HEK293 (cell line): Measurements from ENCODE around the gene NOM1.
"Not testable (repeated sequence)": the region's sequence is repeated elsewhere in the genome, so short reads cannot be mapped to it uniquely, and the experiment has no call there.

Experiments
- CTCF ChIA-PET: fragments of 350-600 bp; formaldehyde crosslinking; extraction: SDS; loops from one replicate; lab custom pipeline; 2021; ENCODE audit warnings: antibody characterized with exemption; lab: Yijun Ruan, JAX
- POLR2A ChIA-PET: fragments of 300-600 bp; formaldehyde crosslinking; extraction: SDS; loops from one replicate; lab custom pipeline; 2020; ENCODE audit warnings: antibody characterized with exemption, inconsistent platforms; lab: Yijun Ruan, JAX
- H3K27ac ChIP-seq: fragments of 200-500 bp; sonication (Bioruptor generic); 2 replicates; pipeline ENCODE4 v1.5.1; 2014; ENCODE audit warnings: low read depth, low read length, control low read depth, inconsistent platforms; ENCODE audit errors: extremely low read depth
- H3K36me3 ChIP-seq, 2 experiments: fragments of 200-500 bp in 1 of 2; sonication (Bioruptor generic) in 1 of 2; 1 replicate in 1 of 2; 2 replicates in 1 of 2; pipeline ENCODE4 v1.5.1; 2014 to 2017; ENCODE audit warnings: inconsistent platforms in 2 of 2, low read length in 2 of 2; ENCODE audit not compliant: control insufficient read depth in 2 of 2, insufficient read depth in 1 of 2
- H3K4me1 ChIP-seq: fragments of 200-500 bp; sonication (Bioruptor generic); 2 replicates; pipeline ENCODE4 v1.5.1; 2014; ENCODE audit warnings: mild to moderate bottlenecking, low read length, inconsistent platforms; ENCODE audit not compliant: control insufficient read depth, insufficient read depth
- H3K4me3 ChIP-seq: 2 replicates; pipeline ENCODE4 v1.5.1; 2011; ENCODE audit warnings: low read depth, mild to moderate bottlenecking, control low read depth, low read length, moderate library complexity
- H3K9me3 ChIP-seq: fragments of 200-500 bp; sonication (Bioruptor generic); 2 replicates; pipeline ENCODE4 v1.5.1; 2014; ENCODE audit warnings: low read depth, low read length, inconsistent platforms; ENCODE audit not compliant: control insufficient read depth, insufficient read depth
- FEZF1 ChIP-seq: fragments of 450-650 bp; formaldehyde crosslinking; IDR thresholded peaks from 2 replicates; pipeline ENCODE4 v1.5.1; 2016; ENCODE audit warnings: missing biosample characterization, missing genetic modification characterization
- GLIS1 ChIP-seq: fragments of 450-650 bp; formaldehyde crosslinking; IDR thresholded peaks from 2 replicates; pipeline ENCODE4 v1.5.1; 2016; ENCODE audit warnings: missing biosample characterization, missing genetic modification characterization
- MEIS1 ChIP-seq: sonication (generic); formaldehyde crosslinking; IDR thresholded peaks from 2 replicates; pipeline ENCODE4 v1.8.1; 2022; ENCODE audit warnings: missing genetic modification reagents, mild to moderate bottlenecking, borderline replicate concordance
- OSR2 ChIP-seq: fragments of 450-650 bp; formaldehyde crosslinking; IDR thresholded peaks from 2 replicates; pipeline ENCODE4 v1.5.1; 2016; ENCODE audit warnings: missing biosample characterization, missing genetic modification characterization
- SCRT1 ChIP-seq: fragments of 450-650 bp; formaldehyde crosslinking; IDR thresholded peaks from 2 replicates; pipeline ENCODE4 v1.5.1; 2016; ENCODE audit warnings: missing biosample characterization, missing genetic modification characterization, borderline replicate concordance
- ZIC2 ChIP-seq: fragments of 450-650 bp; formaldehyde crosslinking; IDR thresholded peaks from 2 replicates; pipeline ENCODE4 v1.5.1; 2016; ENCODE audit warnings: missing biosample characterization, missing genetic modification characterization
- ZNF146 ChIP-seq: fragments of 450-650 bp; formaldehyde crosslinking; IDR thresholded peaks from 2 replicates; pipeline ENCODE4 v1.5.1; 2016; ENCODE audit warnings: missing biosample characterization, missing genetic modification characterization
- ZNF174 ChIP-seq: fragments of 450-650 bp; formaldehyde crosslinking; IDR thresholded peaks from 2 replicates; pipeline ENCODE4 v1.5.0; 2017; ENCODE audit warnings: missing biosample characterization, mild to moderate bottlenecking, missing genetic modification characterization
- ZNF184 ChIP-seq: fragments of 450-650 bp; IDR thresholded peaks from 2 replicates; pipeline ENCODE4 v1.5.1; 2018; ENCODE audit warnings: missing biosample characterization, mild to moderate bottlenecking, missing genetic modification characterization
- ZNF248 ChIP-seq: fragments of 450-650 bp; formaldehyde crosslinking; IDR thresholded peaks from 2 replicates; pipeline ENCODE4 v1.5.1; 2017; ENCODE audit warnings: missing biosample characterization, missing genetic modification characterization
- ZNF26 ChIP-seq: fragments of 450-650 bp; formaldehyde crosslinking; IDR thresholded peaks from 2 replicates; pipeline ENCODE4 v1.5.1; 2016; ENCODE audit warnings: missing biosample characterization, missing genetic modification characterization
- ZNF302 ChIP-seq: fragments of 450-650 bp; formaldehyde crosslinking; IDR thresholded peaks from 2 replicates; pipeline ENCODE4 v1.5.1; 2016; ENCODE audit warnings: missing biosample characterization, missing genetic modification characterization, low read depth
- ZNF585B ChIP-seq: fragments of 450-650 bp; formaldehyde crosslinking; IDR thresholded peaks from 2 replicates; pipeline ENCODE4 v1.5.1; 2016; ENCODE audit warnings: missing biosample characterization, missing genetic modification characterization
- ZNF600 ChIP-seq: fragments of 450-650 bp; formaldehyde crosslinking; IDR thresholded peaks from 2 replicates; pipeline ENCODE4 v1.5.1; 2016; ENCODE audit warnings: missing biosample characterization, missing genetic modification characterization
- ZNF768 ChIP-seq: fragments of 450-650 bp; formaldehyde crosslinking; IDR thresholded peaks from 2 replicates; pipeline ENCODE4 v1.5.1; 2018; ENCODE audit warnings: missing biosample characterization, mild to moderate bottlenecking, missing genetic modification characterization
- ZSCAN4 ChIP-seq: fragments of 450-650 bp; formaldehyde crosslinking; IDR thresholded peaks from 2 replicates; pipeline ENCODE4 v1.5.1; 2017; ENCODE audit warnings: missing biosample characterization, missing genetic modification characterization
- TF ChIP-seq, protein P1 (sequence below): fragments of 450-650 bp; formaldehyde crosslinking; IDR thresholded peaks from 2 replicates; pipeline ENCODE4 v1.5.1; 2016; ENCODE audit warnings: missing biosample characterization, missing genetic modification characterization
- TF ChIP-seq, protein P2 (sequence below): fragments of 450-650 bp; formaldehyde crosslinking; IDR thresholded peaks from 2 replicates; pipeline ENCODE4 v1.5.1; 2016; ENCODE audit warnings: missing biosample characterization, missing genetic modification characterization, borderline replicate concordance
- TF ChIP-seq, protein P3 (sequence below): fragments of 450-650 bp; IDR thresholded peaks from 2 replicates; pipeline ENCODE4 v1.5.1; 2018; ENCODE audit warnings: missing biosample characterization, missing genetic modification characterization

The NOM1 gene

DNA sequence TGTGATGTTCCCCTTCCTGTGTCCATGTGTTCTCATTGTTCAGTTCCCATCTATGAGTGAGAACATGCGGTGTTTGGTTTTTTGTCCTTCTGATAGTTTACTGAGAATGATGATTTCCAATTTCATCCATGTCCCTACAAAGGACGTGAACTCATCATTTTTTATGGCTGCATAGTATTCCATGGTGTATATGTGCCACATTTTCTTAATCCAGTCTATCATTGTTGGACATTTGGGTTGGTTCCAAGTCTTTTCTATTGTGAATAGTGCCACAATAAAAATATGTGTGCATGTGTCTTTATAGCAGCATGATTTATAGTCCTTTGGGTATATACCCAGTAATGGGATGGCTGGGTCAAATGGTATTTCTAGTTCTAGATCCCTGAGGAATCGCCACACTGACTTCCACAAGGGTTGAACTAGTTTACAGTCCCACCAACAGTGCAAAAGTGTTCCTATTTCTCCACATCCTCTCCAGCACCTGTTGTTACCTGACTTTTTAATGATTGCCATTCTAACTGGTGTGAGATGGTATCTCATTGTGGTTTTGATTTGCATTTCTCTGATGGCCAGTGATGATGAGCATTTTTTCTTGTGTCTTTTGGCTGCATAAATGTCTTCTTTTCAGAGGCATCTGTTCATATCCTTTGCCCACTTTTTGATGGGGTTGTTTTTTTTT lies 39.8 kb upstream of the NOM1 start:
- H3K9me3 ChIP-seq, POLR2A ChIA-PET, H3K36me3 ChIP-seq, H3K4me3 ChIP-seq, CTCF ChIA-PET, H3K4me1 ChIP-seq, H3K27ac ChIP-seq: not testable (repeated sequence)
- TF ChIP-seq ZNF184 (tag by site-specific recombination): peak; percentile 98
- peak; percentile 67; the same call in 1 of the 2 replicates for TF ChIP-seq ZNF146 (tag by site-specific recombination)

- CTCF ChIA-PET: no interaction called here
- no peak overlapping the region for H3K4me3 ChIP-seq
- POLR2A ChIA-PET: no interaction called here
Observed at GRCh38 chr7:156918635-156919034, 30.9 kb upstream of the NOM1 start.

GRCh38 chr7:156919132-156919713 lies 30.3 kb upstream of the NOM1 start:
- POLR2A ChIA-PET: no interaction called here
- Histone ChIP-seq H3K27ac (no peak overlapping the region), H3K36me3 (no peaks in the 10 kb centered on the region), H3K4me3 (no peak overlapping the region), H3K9me3 (no peaks in the 10 kb centered on the region), H3K4me1 (no peaks in the 10 kb centered on the region)
- CTCF ChIA-PET: interaction anchor here (0.7 kb wide), 1 partner anchor 916 kb away, joined by 3 read pairs; no protein-coding TSS in a partner anchor
- no peak for TF ChIP-seq ZIC2
- TF ChIP-seq OSR2 (tag by site-specific recombination): no peak
- TF ChIP-seq FEZF1 (tag by site-specific recombination): no peak
- TF ChIP-seq ZNF302 (tag by site-specific recombination): no peak
- no peak for TF ChIP-seq GLIS1
- TF ChIP-seq SCRT1 (tag by site-specific recombination): no peak
- TF ChIP-seq ZSCAN4 (tag by site-specific recombination): no peak
- no peak for TF ChIP-seq MEIS1 (CRISPR knock-in tag)
- no peak for TF ChIP-seq ZNF768 (tag by site-specific recombination)
- TF ChIP-seq, protein P1, sequence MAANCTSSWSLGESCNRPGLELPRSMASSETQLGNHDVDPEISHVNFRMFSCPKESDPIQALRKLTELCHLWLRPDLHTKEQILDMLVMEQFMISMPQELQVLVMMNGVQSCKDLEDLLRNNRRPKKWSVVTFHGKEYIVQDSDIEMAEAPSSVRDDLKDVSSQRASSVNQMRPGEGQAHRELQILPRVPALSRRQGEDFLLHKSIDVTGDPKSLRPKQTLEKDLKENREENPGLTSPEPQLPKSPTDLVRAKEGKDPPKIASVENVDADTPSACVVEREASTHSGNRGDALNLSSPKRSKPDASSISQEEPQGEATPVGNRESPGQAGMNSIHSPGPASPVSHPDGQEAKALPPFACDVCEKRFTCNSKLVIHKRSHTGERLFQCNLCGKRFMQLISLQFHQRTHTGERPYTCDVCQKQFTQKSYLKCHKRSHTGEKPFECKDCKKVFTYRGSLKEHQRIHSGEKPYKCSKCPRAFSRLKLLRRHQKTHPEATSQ (tag by site-specific recombination): no peak

More at GRCh38 chr7:156918635-156919034, 30.9 kb upstream of the NOM1 start:
- TF ChIP-seq ZNF26 (tag by site-specific recombination) (no peak), ZNF585B (tag by site-specific recombination) (no peak), ZNF600 (no peak), ZNF248 (no peak), ZNF174 (tag by site-specific recombination) (no peak)
- TF ChIP-seq, protein P2, sequence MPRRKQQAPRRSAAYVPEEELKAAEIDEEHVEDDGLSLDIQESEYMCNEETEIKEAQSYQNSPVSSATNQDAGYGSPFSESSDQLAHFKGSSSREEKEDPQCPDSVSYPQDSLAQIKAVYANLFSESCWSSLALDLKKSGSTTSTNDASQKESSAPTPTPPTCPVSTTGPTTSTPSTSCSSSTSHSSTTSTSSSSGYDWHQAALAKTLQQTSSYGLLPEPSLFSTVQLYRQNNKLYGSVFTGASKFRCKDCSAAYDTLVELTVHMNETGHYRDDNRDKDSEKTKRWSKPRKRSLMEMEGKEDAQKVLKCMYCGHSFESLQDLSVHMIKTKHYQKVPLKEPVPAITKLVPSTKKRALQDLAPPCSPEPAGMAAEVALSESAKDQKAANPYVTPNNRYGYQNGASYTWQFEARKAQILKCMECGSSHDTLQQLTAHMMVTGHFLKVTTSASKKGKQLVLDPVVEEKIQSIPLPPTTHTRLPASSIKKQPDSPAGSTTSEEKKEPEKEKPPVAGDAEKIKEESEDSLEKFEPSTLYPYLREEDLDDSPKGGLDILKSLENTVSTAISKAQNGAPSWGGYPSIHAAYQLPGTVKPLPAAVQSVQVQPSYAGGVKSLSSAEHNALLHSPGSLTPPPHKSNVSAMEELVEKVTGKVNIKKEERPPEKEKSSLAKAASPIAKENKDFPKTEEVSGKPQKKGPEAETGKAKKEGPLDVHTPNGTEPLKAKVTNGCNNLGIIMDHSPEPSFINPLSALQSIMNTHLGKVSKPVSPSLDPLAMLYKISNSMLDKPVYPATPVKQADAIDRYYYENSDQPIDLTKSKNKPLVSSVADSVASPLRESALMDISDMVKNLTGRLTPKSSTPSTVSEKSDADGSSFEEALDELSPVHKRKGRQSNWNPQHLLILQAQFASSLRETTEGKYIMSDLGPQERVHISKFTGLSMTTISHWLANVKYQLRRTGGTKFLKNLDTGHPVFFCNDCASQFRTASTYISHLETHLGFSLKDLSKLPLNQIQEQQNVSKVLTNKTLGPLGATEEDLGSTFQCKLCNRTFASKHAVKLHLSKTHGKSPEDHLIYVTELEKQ: no peak
- TF ChIP-seq, protein P3, sequence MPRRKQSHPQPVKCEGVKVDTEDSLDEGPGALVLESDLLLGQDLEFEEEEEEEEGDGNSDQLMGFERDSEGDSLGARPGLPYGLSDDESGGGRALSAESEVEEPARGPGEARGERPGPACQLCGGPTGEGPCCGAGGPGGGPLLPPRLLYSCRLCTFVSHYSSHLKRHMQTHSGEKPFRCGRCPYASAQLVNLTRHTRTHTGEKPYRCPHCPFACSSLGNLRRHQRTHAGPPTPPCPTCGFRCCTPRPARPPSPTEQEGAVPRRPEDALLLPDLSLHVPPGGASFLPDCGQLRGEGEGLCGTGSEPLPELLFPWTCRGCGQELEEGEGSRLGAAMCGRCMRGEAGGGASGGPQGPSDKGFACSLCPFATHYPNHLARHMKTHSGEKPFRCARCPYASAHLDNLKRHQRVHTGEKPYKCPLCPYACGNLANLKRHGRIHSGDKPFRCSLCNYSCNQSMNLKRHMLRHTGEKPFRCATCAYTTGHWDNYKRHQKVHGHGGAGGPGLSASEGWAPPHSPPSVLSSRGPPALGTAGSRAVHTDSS: no peak
- H3K9me3 ChIP-seq: no peaks in the 10 kb centered on the region
- H3K36me3 ChIP-seq: no peaks in the 10 kb centered on the region
- H3K27ac ChIP-seq: no peak overlapping the region
- no peaks in the 10 kb centered on the region for H3K4me1 ChIP-seq
